Ovary (tissue), 9 donors: Measurements from ENCODE around the gene LGALS7B. TPM values are rescaled to one million over a fixed set of nuclear protein-coding genes. Genes with fewer than 3 reads are reported as not detected.
A peak's percentile ranks its signal among the peaks of the same experiment; 100 is the strongest.
"Not testable (repeated sequence)": the region's sequence is repeated elsewhere in the genome, so short reads cannot be mapped to it uniquely, and the experiment has no call there.

Experiments
- DNase-seq, 5 donors: peaks; one replicate each; pipeline ENCODE4 v3.0.0-alpha.2; 2019 to 2020
- H3K27ac ChIP-seq, 2 donors: fragments of 200-600 bp; one replicate each; pipeline versions ENCODE4 v1.5.1 to v1.8.0; 2019 to 2022
- H3K27me3 ChIP-seq: fragments of 200-600 bp; one replicate; pipeline ENCODE4 v1.8.0; 2022
- H3K36me3 ChIP-seq: fragments of 200-600 bp; sonication (generic); one replicate; pipeline ENCODE4 v1.5.1; 2019
- H3K4me1 ChIP-seq: one replicate; pipeline ENCODE4 v1.8.1; 2013; ENCODE audit warnings: mild to moderate bottlenecking, moderate library complexity; ENCODE audit not compliant: insufficient read depth
- H3K4me3 ChIP-seq: fragments of 200-600 bp; sonication (generic); one replicate; pipeline ENCODE4 v1.5.1; 2017
- H3K9me3 ChIP-seq, 2 donors: fragments of 200-600 bp in 1 of 2; sonication (generic) in 1 of 2; one replicate each; pipeline versions ENCODE4 v1.5.1 to v1.8.1; 2013 to 2019; ENCODE audit warnings: mild to moderate bottlenecking in 1 of 2, moderate library complexity in 1 of 2
- CTCF ChIP-seq, 3 donors: fragments of 450-650 bp in 2 of 3; fragments of 200-600 bp in 1 of 3; IDR thresholded peaks; one replicate each; pipeline versions ENCODE4 v1.5.1 to v1.8.0; 2016 to 2022; ENCODE audit warnings: antibody characterized with exemption in 3 of 3, mild to moderate bottlenecking in 1 of 3
- EP300 ChIP-seq: sonication (generic); formaldehyde crosslinking; IDR thresholded peaks from one replicate; pipeline ENCODE4 v1.6.1; 2017; ENCODE audit warnings: antibody characterized with exemption
- POLR2A ChIP-seq: fragments of 450-650 bp; IDR thresholded peaks from one replicate; pipeline ENCODE4 v1.6.1; 2017; ENCODE audit warnings: antibody characterized with exemption, mild to moderate bottlenecking, moderate library complexity
- whole genome bisulfite sequencing, 3 donors: extraction: QIAGEN DNeasy Blood & Tissue Kit in 1 of 3; methylation state at CpG; one replicate each; pipeline versions ENCODE4 v1.1.5 to v1.1.7; 2013 to 2017; 5-methylcytosine and 5-hydroxymethylcytosine counted together
- intact Hi-C, 4 donors: fragments of 100-400 bp; cut with DNase I; formaldehyde crosslinking; loops; one replicate each; pipeline versions ENCODE4 v1.11.0 to v1.15.1; 2022 to 2023
- polyA plus RNA-seq, 2 donors: library from polyadenylated mRNA; stranded (reverse); fragments of 200-250 nt in 1 of 2; fragments of 350-450 nt in 1 of 2; fragmentation: Illumina TruSeq in 1 of 2; extraction: RNeasy Lipid Tissue Mini Kit (QIAGEN cat#74804) in 1 of 2; gene quantifications; one replicate each; pipeline ENCODE4 v1.2.3, GENCODE V29; 2013 to 2014
- total RNA-seq, 7 donors: library from RNA; depleted of rRNA in 2 of 7; stranded (reverse); fragments of >200 nt in 2 of 7; fragmentation: NEBNext Ultra II Directional in 3 of 7; extraction: Animal tissue kit (Norgen Biotek cat#: 25700) in 3 of 7; gene quantifications; one replicate each; pipeline versions ENCODE4 v1.1.0 to v1.2.4, GENCODE V29; 2016 to 2023
- donor health status: DM: no; HTN: no; CAD: no; lungs with moderate emphysema.
- donor health status: DM: no; HTN: no; CAD: no.
- donor health status: Bipolar disorder and iron deficiency.
- donor health status: DM: yes; HTN: yes; CAD: no.
- donor health status: DM: no; HTN: no; CAD: no.
- donor health status: DM: yes; HTN: yes; CAD: no.

Gene LGALS7B
- total and polyA plus RNA-seq, 9 donors: not detected

- Histone ChIP-seq H3K4me3 (no peak overlapping the region), H3K27me3 (no peaks in the 10 kb centered on the region), H3K9me3 (no peaks in the 10 kb centered on the region), H3K36me3 (no peaks in the 10 kb centered on the region), H3K27ac (no peak overlapping the region), H3K4me1 (no peaks in the 10 kb centered on the region)
- DNase-seq: no peak
- WGBS, 3 donors: 93 to 94% (median 93%) methylated on average over 3 of the region's 3 CpGs
- TF ChIP-seq EP300 (no peak), CTCF (IDR thresholded peaks at IDR 0.05) (no peak), POLR2A (no peak)
- intact Hi-C loops: no loop called here
Measured at GRCh38 chr19:38763795-38764220, 25.2 kb upstream of the LGALS7B start.

DNA sequence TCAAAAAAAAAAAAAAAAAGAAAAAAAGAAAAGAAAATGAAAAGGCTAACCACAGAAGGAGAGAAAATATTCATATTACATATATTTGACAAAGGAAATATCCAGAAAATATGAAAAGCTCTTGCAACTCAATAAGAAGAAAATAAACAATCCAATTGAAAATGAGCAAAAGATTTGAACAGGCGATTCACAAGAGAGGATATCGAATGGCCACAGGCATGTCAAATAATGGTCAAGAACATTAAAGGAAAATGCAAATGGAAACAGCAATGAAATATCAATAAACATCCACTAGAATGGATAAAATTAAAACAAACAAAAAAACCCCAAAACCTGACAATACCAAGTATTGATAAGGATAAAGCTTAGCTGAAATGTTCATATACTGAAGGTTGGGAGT lies 23.8 kb upstream of the LGALS7B start:
- Histone ChIP-seq H3K27ac (no peak overlapping the region), H3K4me3 (no peak overlapping the region), H3K9me3 (no peaks in the 10 kb centered on the region), H3K36me3 (no peaks in the 10 kb centered on the region), H3K4me1 (peaks cover 5% of the 10 kb centered on the region), H3K27me3 (no peaks in the 10 kb centered on the region)
- intact Hi-C loops: no loop called here
- 90 to 96% (median 93%) methylated on average over 2 of the region's 2 CpGs for WGBS, 3 donors
- DNase-seq: no peak
- TF ChIP-seq POLR2A (no peak), CTCF (IDR thresholded peaks at IDR 0.05) (no peak), EP300 (no peak)

DNA sequence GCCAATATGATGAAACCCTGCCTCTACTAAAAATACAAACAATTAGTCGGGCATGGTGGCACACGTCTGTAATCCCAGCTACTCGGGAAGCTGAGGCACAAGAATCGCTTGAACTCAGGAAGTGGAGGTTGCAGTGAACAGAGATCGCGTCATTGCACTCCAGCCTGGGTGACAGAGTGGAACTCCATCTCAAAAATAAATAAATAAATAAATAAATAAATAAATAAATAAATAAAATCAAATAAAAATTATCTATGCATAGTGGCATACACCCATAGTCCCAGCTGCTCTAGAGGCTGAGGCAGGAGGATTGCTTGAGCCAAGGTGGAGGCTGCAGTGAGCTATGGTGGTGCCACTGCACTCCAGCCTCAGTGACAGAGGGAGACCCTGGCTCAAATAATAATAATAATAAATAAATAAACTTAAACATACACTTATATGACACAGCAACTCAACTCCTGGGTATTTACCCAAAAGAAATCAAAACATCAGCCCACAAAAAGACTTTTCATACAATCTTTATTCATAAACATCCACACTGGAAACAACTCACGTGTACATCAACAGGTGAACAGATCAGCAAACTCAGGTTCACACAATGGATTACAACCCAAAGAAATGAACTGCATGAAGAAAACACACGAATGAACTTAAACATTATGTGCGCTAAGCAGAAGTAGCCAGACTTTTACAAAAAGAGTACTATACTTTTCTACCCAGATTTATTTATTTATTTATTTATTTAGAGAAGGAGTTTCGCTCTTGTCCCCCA lies 22.5 kb upstream of the LGALS7B start:
- DNase-seq: no peak
- no peak for TF ChIP-seq POLR2A
- TF ChIP-seq CTCF (IDR thresholded peaks at IDR 0.05): no peak
- no peak for TF ChIP-seq EP300
- H3K4me1 ChIP-seq: peaks cover 5% of the 10 kb centered on the region
- intact Hi-C loops: no loop called here
- 84 to 88% (median 88%) methylated on average over 10 of the region's 10 CpGs for WGBS, 3 donors
- no peak overlapping the region for H3K27ac ChIP-seq
- no peaks in the 10 kb centered on the region for H3K9me3 ChIP-seq
- no peaks in the 10 kb centered on the region for H3K36me3 ChIP-seq
- H3K27me3 ChIP-seq: no peaks in the 10 kb centered on the region
- H3K4me3 ChIP-seq: no peak overlapping the region

GRCh38 chr19:38769635-38770211 lies 19.3 kb upstream of the LGALS7B start:
- 11 to 16% (median 12%) methylated on average over 27 to 42 of the region's 42 CpGs for WGBS, 3 donors
- Histone ChIP-seq H3K27me3 (no peaks in the 10 kb centered on the region), H3K4me1 (peaks cover 5% of the 10 kb centered on the region), H3K27ac (no peak overlapping the region), H3K4me3 (no peak overlapping the region), H3K9me3 (no peaks in the 10 kb centered on the region), H3K36me3 (no peaks in the 10 kb centered on the region)
- DNase-seq: peak; percentile 75 to 90 (median 83)
- no peak for TF ChIP-seq POLR2A
- TF ChIP-seq EP300: no peak
- peak; percentile 30 to 84 (median 80) for TF ChIP-seq CTCF (IDR thresholded peaks at IDR 0.05)
- intact Hi-C loops: no loop called here

GRCh38 chr19:38770228-38770948 lies 18.6 kb upstream of the LGALS7B start:
- DNase-seq: not testable (repeated sequence)
- 5 to 7% (median 5%) methylated on average over 9 to 25 of the region's 58 CpGs for WGBS, 3 donors

GRCh38 chr19:38770949-38771275 lies 18.1 kb upstream of the LGALS7B start:
- H3K9me3 ChIP-seq, H3K4me1 ChIP-seq, intact Hi-C loops, H3K27me3 ChIP-seq, H3K27ac ChIP-seq, H3K4me3 ChIP-seq, DNase-seq, H3K36me3 ChIP-seq: not testable (repeated sequence)
- 12 to 14% methylated on average over 1 of the region's 22 CpGs; no CpG with 5 or more reads in 1 of the 3 donors for WGBS, 3 donors

More at GRCh38 chr19:38770228-38770948, 18.6 kb upstream of the LGALS7B start:
- intact Hi-C loops, H3K4me3 ChIP-seq, H3K36me3 ChIP-seq, H3K27me3 ChIP-seq, H3K27ac ChIP-seq, H3K4me1 ChIP-seq, H3K9me3 ChIP-seq: not testable (repeated sequence)

GRCh38 chr19:38771569-38771968 lies 17.4 kb upstream of the LGALS7B start:
- intact Hi-C loops, H3K4me3 ChIP-seq, H3K4me1 ChIP-seq, H3K27ac ChIP-seq, DNase-seq, H3K27me3 ChIP-seq, H3K9me3 ChIP-seq, H3K36me3 ChIP-seq: not testable (repeated sequence)
- WGBS, 3 donors: 27% methylated on average over 7 of the region's 30 CpGs; no CpG with 5 or more reads in 2 of the 3 donors
